ENCODE results near the gene P2RX7.
"Not testable (repeated sequence)": the region's sequence is repeated elsewhere in the genome, so short reads cannot be mapped to it uniquely, and the experiment has no call there.

Gene P2RX7

DNA sequence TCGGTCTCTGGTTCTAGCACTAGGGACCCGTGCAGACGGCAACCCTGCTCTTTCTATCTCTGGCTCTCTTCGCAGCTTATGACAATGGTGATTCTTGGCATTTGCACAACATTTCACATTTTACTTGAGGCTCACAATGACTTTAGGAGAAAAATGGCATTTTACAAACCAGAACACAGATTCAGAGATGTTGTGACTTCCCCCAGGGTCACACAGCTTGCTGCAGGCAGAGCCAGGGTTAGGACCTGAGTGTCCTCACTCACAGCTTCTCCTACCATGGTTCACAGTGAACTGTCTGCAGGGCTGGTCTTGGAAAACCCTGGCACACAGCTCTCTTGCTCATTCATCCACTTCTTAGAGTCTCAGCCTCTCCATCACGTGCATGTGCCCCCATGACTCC lies 23.7 kb downstream of the P2RX7 start:
- DNase-seq (ENCODE audit: extremely low spot score): no peak
- TF ChIP-seq, protein P1, sequence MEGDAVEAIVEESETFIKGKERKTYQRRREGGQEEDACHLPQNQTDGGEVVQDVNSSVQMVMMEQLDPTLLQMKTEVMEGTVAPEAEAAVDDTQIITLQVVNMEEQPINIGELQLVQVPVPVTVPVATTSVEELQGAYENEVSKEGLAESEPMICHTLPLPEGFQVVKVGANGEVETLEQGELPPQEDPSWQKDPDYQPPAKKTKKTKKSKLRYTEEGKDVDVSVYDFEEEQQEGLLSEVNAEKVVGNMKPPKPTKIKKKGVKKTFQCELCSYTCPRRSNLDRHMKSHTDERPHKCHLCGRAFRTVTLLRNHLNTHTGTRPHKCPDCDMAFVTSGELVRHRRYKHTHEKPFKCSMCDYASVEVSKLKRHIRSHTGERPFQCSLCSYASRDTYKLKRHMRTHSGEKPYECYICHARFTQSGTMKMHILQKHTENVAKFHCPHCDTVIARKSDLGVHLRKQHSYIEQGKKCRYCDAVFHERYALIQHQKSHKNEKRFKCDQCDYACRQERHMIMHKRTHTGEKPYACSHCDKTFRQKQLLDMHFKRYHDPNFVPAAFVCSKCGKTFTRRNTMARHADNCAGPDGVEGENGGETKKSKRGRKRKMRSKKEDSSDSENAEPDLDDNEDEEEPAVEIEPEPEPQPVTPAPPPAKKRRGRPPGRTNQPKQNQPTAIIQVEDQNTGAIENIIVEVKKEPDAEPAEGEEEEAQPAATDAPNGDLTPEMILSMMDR (IDR thresholded peaks at IDR 0.05; ENCODE audit: control extremely low read depth, extremely low read depth, low read depth, missing control alignments): no peak
- ChIA-PET CTCF (interaction anchor here (1.3 kb wide), 1 partner anchor 10 kb away, joined by 3 read pairs; no protein-coding TSS in a partner anchor), POLR2A (no interaction called here)

DNA sequence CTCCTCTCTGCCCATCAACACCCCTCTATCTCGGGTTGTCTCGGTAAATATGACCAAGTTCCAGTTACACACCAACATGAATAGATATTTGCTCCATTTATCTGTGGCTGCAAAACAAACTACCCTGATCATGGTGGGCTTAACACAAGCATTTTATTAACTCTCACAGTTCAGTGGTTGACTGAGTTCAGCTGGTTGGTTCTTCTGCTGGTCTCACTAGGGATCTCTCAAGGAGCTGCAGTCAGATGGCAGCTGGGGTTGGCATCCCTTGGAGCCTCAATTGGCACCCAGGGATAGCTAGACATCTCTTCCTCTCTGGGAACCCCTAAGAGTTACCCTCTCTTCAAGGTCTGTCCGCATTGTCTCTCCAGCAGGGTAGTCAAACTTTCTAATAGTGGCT lies 25.4 kb downstream of the P2RX7 start:
- CTCF ChIA-PET: no interaction called here
- no peak for DNase-seq (ENCODE audit: extremely low spot score)
- POLR2A ChIA-PET: no interaction called here
- TF ChIP-seq, protein P1 (IDR thresholded peaks at IDR 0.05; ENCODE audit: control extremely low read depth, extremely low read depth, low read depth, missing control alignments): no peak

DNA sequence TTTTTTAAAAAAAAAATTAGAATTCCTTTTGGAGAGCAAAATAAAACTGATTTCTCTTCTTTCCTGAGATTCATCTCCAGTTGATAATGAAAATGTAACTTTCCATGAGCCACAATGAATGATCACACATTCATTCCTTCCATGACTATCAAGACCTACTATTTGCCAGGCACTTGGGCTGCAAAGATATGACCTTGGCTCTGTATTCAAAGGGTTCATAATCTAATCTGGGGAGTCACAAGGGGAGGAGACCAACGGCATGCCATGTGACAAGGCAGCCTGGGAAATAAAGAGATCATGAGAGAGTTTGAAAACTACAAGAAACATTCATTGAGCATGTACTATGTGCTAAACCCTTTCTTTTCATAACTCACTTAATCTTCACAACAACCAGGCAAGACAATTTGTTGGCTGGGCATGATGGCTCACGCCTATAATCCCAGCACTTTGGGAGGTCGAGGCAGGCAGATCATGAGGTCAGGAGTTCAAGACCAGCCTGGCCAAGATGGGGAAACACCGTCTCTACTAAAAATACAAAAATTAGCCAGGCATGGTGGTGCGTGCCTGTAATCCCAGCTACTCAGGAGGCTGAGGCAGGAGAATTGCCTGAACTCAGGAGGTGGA lies 26.2 kb downstream of the P2RX7 start:
- DNase-seq (ENCODE audit: extremely low spot score); POLR2A ChIA-PET: not testable (repeated sequence)
- CTCF ChIA-PET: interaction anchor here (1.0 kb wide), 1 partner anchor 15 kb away, joined by 3 read pairs; no protein-coding TSS in a partner anchor

DNA sequence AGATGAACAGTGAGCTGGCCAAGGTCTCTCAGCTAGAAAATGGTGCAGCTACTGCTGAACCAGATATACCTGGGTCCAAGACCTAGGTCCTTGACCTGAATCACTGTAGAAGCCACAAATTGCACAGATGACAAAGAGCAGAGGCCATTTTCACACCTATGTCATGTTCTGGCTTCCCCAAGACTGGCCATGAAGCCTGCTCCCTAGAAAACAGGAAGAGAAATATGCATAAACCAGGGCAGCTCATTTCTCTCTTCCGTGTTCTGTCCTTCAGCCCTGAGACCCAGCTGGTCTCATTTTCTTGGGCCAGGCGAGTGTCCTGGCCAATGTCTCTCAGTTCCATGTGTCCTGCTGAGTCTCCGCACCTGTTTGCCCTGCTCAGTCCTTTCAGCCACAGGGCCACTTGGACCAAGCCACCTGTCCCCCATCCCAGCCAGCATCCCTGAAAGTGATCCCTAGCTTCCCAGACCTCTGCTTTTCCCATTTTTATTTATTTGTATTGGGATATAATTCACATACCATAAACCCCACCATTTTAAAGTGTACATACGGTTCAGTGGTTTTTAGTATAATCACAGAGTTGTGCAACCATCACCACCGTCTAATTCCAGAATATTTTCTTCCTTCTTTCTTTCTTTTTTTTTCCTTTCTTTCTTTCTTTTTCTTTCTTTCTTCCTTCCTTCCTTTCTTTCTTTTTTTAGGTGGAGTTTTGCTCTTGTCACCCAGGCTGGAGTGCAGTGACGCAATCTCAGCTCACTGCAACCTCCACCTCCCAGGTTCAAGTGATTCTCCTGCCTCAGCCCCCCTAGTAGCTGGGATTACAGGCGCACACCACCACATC lies 27.0 kb downstream of the P2RX7 start:
- CTCF ChIA-PET: interaction anchor here (1.0 kb wide), 1 partner anchor 14 kb away, joined by 3 read pairs; no protein-coding TSS in a partner anchor
- POLR2A ChIA-PET: no interaction called here

DNA sequence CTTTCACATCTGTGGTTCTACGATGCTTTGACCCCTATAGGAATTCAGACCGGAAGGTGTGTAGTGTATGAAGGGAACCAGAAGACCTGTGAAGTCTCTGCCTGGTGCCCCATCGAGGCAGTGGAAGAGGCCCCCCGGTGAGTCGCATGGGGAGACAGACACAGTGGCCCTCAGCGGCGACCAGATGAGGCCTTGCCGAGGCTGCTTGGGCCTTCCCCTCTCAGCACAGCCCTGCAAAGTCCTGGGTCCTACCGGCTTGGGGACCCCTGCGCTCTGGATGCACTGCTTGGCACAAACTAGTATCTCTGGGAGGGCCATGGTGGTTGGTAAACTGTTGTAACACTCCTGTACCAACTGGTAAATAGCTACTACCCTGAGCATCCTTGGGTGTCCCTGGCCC lies 29.7 kb downstream of the P2RX7 start:
- ChIA-PET CTCF (no interaction called here), POLR2A (no interaction called here)
- DNase-seq (ENCODE audit: extremely low spot score): no peak
- TF ChIP-seq, protein P1 (IDR thresholded peaks at IDR 0.05; ENCODE audit: control extremely low read depth, extremely low read depth, low read depth, missing control alignments): no peak

More for the DNA sequence above, 27.0 kb downstream of the P2RX7 start:
- DNase-seq (ENCODE audit: extremely low spot score): peak; percentile 73
- TF ChIP-seq, protein P1 (IDR thresholded peaks at IDR 0.05; ENCODE audit: control extremely low read depth, extremely low read depth, low read depth, missing control alignments): no peak

DNA sequence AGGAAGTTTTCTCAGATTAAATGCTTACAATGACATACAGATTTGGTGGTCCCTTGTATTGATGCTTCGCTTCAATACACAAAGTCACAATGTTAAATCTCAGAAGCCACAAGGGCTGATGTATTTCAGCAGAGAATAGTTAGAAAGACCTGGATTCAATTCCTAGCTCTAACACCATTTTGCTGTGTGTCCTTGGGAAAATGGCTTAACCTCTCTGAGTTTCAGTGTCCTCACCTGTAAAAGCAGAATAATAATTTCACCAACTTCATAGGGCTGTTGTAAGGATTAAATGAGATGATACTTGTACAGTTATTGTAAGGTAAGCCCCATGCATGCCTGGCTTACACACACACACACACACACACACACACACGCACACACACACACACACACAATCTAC lies 30.3 kb downstream of the P2RX7 start:
- TF ChIP-seq, protein P1 (IDR thresholded peaks at IDR 0.05; ENCODE audit: control extremely low read depth, extremely low read depth, low read depth, missing control alignments): no peak
- DNase-seq (ENCODE audit: extremely low spot score): no peak
- ChIA-PET POLR2A (no interaction called here), CTCF (no interaction called here)

DNA sequence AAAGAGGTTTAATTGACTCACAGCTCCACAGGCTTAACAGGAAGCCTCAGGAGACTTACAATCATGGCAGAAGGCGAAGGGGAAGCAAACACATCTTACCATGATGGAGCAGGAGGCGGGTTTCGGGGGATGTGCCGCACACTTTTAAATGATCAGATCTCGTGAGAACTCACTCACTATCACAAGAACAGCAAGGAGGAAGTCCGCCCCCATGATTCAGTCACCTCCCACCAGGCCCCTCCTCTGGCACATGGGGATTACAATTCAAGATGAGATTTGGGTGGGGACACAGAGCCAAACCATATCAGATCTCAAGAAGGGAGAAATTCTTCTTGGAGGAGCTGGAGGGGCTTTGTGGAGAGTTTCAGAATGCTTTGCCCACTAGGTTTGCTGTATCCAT lies 32.2 kb downstream of the P2RX7 start:
- DNase-seq (ENCODE audit: extremely low spot score); POLR2A ChIA-PET; CTCF ChIA-PET: not testable (repeated sequence)
